Heart left ventricle (tissue), 16 donors: ENCODE measurements around the gene FRMD8. TPM values are rescaled to one million over a fixed set of nuclear protein-coding genes. Genes with fewer than 3 reads are reported as not detected.

ENCODE experiments used
- ATAC-seq, 4 donors: fragments of 200-7000 bp; cut with Tn5 transposase; one replicate each; pipeline ENCODE4 v1.9.1; 2020 to 2022; ENCODE audit warnings: moderate library complexity in 4 of 4, mild to moderate bottlenecking in 3 of 4, moderate number of reproducible peaks in 1 of 4
- DNase-seq, 5 donors: peaks; one replicate each; pipeline ENCODE4 v3.0.0-alpha.2; 2020
- H3K27ac ChIP-seq, 12 donors: fragments of 200-600 bp; sonication (generic) in 4 of 12; one replicate each; pipeline versions ENCODE4 v1.5.0 to v1.8.0; 2016 to 2022; ENCODE audit warnings: mild to moderate bottlenecking in 2 of 12
- H3K27me3 ChIP-seq, 9 donors: fragments of 200-600 bp; sonication (generic) in 2 of 9; one replicate each; pipeline versions ENCODE4 v1.5.1 to v1.8.0; 2016 to 2022; ENCODE audit warnings: mild to moderate bottlenecking in 3 of 9
- H3K36me3 ChIP-seq, 9 donors: fragments of 200-600 bp; sonication (generic) in 2 of 9; one replicate each; pipeline versions ENCODE4 v1.5.0 to v1.8.0; 2018 to 2022; ENCODE audit warnings: mild to moderate bottlenecking in 2 of 9
- H3K4me1 ChIP-seq, 12 donors: fragments of 200-600 bp; sonication (generic) in 4 of 12; one replicate each; pipeline versions ENCODE4 v1.5.0 to v1.8.0; 2016 to 2022; ENCODE audit warnings: mild to moderate bottlenecking in 3 of 12
- H3K4me3 ChIP-seq, 12 donors: fragments of 200-600 bp; sonication (generic) in 4 of 12; one replicate each; pipeline versions ENCODE4 v1.5.0 to v1.8.0; 2017 to 2022; ENCODE audit warnings: mild to moderate bottlenecking in 9 of 12, moderate library complexity in 4 of 12
- H3K9me3 ChIP-seq, 12 donors: fragments of 200-600 bp; sonication (generic) in 4 of 12; one replicate each; pipeline versions ENCODE4 v1.5.0 to v1.8.0; 2016 to 2022; ENCODE audit warnings: mild to moderate bottlenecking in 1 of 12
- POLR2A ChIP-seq, 2 donors: fragments of 450-650 bp; IDR thresholded peaks; one replicate each; pipeline ENCODE4 v1.6.1; 2017; ENCODE audit warnings: antibody characterized with exemption in 2 of 2, mild to moderate bottlenecking in 2 of 2, moderate library complexity in 2 of 2
- WGBS, 4 donors: extraction: QIAGEN DNeasy Blood & Tissue Kit in 2 of 4; methylation state at CpG; one replicate each; pipeline versions ENCODE4 v1.1.5 to v1.1.7; 2013 to 2018; 5-methylcytosine and 5-hydroxymethylcytosine counted together
- intact Hi-C, 10 donors: fragments of 100-400 bp; cut with DNase I; formaldehyde crosslinking; loops; one replicate each; pipeline versions ENCODE4 v1.11.1 to v1.14.2; 2022
- polyA plus RNA-seq, 2 donors: library from polyadenylated mRNA; stranded (reverse); fragments of 200-250 nt; gene quantifications; one replicate each; pipeline ENCODE4 v1.2.3, GENCODE V29; 2013
- total RNA-seq, 9 donors: library from RNA; depleted of rRNA in 2 of 9; stranded (reverse); fragments of >200 nt in 2 of 9; fragmentation: NEBNext Ultra II Directional in 3 of 9; extraction: Animal tissue kit (Norgen Biotek cat#: 25700) in 3 of 9; gene quantifications; one replicate each; pipeline versions ENCODE4 v1.1.0 to v1.2.4, GENCODE V29; 2016 to 2023
- TF ChIP-seq, protein P1 (sequence below), 12 donors: fragments of 200-600 bp; sonication (generic) in 4 of 12; IDR thresholded peaks; one replicate each; pipeline versions ENCODE4 v1.5.0 to v1.8.0; 2018 to 2022; ENCODE audit warnings: antibody characterized with exemption in 12 of 12, mild to moderate bottlenecking in 5 of 12
- donor health status: ischemic (EF 13 %, LVEDD 7.1; RV severe dilation, severe dysfunction).
- donor health status: healthy with polysubstance abuse.
- donor health status: DM: no; HTN: yes; CAD: no.
- donor health status: DM: no; HTN: no; CAD: no.
- donor health status: ischemic (EF 25% LVEDD 6.9; RV normal size, moderate dysfunction).
- donor health status: ischemic (EF 25% LVEDD 5.7; RV mildly dilated, moderate dysfunction).
- donor health status: healthy.
- donor health status: DM: yes; HTN: yes; CAD: no.
- donor health status: ischemic (EF 35%, LVEDD 5.7; RV mildly dilated, moderate dysfunction).
- donor health status: nonischemic (EF 11% LVEDD 7.7; RV severe dilation, severe dysfunction).
- donor health status: DM: yes; HTN: yes; CAD: no.
- donor health status: PGD.
- donor health status: ischemic (EF 29% LVEDD 5.4; RV normal size, mild dysfunction).
- donor health status: nonischemic (EF 23%, LVEDD 6.1; RV moderate dilation, normal function).

Gene FRMD8
- total and polyA plus RNA-seq, 11 donors, result 6.1 to 24.1 (median 11.3) TPM

DNA sequence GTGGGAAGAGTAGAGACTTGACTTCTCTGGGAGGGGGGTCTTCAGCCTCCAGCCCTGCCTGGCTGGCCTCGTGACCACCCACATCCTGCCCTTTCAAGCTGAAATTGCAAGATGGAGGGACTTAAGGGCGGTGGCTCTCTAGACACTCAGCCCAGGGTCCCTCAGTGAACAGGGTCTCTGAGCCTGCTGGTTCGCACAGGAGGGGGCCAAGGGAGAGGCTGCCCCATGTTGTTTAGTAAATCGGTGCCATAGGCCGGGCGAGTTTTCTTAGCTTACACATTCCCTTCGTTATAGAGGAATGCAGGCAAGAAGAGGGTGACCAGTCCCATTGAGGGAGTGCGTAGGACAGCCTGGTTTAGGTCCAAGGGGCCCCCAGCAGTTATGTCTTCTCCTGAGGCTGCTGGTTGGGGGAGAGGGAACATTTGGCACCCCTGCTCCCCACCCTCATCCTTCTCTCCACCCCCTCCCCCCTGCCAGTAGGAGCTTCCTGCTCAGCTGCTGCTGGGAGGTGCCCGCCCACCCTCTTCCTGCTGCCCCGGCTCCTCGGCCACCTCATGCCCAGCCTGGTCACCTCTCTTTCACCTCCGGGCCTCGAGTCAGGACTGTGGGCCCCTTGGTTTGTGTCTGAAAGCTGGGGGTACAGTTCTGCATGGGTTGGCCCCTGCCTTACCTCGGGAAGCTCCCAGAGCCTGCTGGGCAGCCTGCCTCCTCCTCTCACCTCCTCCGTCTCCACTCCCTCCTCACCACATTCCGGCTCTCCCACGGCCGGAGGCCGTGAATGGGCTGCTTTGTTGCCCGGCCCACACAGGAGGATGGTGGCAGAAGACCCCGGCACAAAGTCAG, 3.9 kb downstream of the FRMD8 start:
- H3K9me3 ChIP-seq, result no peaks in the 10 kb centered on the region
- ATAC-seq (peak in 2 of 4 donors; percentile 8 to 33), DNase-seq (no peak)
- H3K4me3 ChIP-seq, result peak overlapping the region in 9 of 12 donors; percentile 11 to 48 (median 25)
- intact Hi-C loops, result loop anchor here in 2 of 10 donors (2.0 kb wide), 2 partner anchors 14 to 20 kb away; no protein-coding TSS in a partner anchor
- H3K27me3 ChIP-seq, result no peaks in the 10 kb centered on the region
- peak overlapping the region; percentile 72 to 92 (median 86) for H3K27ac ChIP-seq
- H3K36me3 ChIP-seq, result peaks cover 0 to 45% (median 22%) of the 10 kb centered on the region in 9 donors
- no peak for TF ChIP-seq POLR2A (IDR thresholded peaks at IDR 0.05)
- TF ChIP-seq, protein P1, sequence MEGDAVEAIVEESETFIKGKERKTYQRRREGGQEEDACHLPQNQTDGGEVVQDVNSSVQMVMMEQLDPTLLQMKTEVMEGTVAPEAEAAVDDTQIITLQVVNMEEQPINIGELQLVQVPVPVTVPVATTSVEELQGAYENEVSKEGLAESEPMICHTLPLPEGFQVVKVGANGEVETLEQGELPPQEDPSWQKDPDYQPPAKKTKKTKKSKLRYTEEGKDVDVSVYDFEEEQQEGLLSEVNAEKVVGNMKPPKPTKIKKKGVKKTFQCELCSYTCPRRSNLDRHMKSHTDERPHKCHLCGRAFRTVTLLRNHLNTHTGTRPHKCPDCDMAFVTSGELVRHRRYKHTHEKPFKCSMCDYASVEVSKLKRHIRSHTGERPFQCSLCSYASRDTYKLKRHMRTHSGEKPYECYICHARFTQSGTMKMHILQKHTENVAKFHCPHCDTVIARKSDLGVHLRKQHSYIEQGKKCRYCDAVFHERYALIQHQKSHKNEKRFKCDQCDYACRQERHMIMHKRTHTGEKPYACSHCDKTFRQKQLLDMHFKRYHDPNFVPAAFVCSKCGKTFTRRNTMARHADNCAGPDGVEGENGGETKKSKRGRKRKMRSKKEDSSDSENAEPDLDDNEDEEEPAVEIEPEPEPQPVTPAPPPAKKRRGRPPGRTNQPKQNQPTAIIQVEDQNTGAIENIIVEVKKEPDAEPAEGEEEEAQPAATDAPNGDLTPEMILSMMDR (IDR thresholded peaks at IDR 0.05), result no peak
- peaks cover 17 to 72% (median 51%) of the 10 kb centered on the region in 12 donors for H3K4me1 ChIP-seq
- 40 to 63% (median 50%) methylated on average over 17 to 21 of the region's 21 CpGs for WGBS, 4 donors

DNA sequence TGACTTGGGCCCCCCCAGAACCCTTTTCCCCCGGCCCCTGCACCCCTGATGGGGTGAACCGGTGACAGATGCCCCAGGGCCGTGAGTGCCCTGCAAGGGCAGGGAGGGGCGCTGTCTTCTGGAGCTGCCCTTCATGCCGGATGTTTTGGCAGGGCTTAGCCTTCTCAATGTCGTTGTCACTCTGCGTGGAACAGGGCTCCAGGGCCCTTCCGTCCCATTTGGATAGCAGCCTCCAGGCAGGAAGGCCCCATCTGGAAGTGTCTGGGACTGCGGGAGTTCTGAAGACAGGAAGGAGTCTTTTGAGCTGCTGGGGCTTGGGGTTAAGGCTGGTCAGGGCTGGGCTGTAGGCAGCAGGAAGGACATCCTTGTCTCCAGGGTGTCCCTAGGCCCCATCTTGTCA, 4.6 kb downstream of the FRMD8 start:
- DNase-seq (peak in 3 of 5 donors; percentile 62 to 67 (median 66)), ATAC-seq (peak; percentile 31 to 67 (median 46))
- Histone ChIP-seq H3K4me1 (peaks cover 17 to 66% (median 49%) of the 10 kb centered on the region in 12 donors), H3K27me3 (no peaks in the 10 kb centered on the region), H3K9me3 (no peaks in the 10 kb centered on the region), H3K36me3 (peaks cover 0 to 52% (median 29%) of the 10 kb centered on the region in 9 donors), H3K27ac (peak overlapping the region; percentile 72 to 92 (median 86)), H3K4me3 (peak overlapping the region in 9 of 12 donors; percentile 11 to 48 (median 25))
- WGBS, 4 donors, result 11 to 26% (median 18%) methylated on average over 4 to 9 of the region's 9 CpGs
- no peak for TF ChIP-seq POLR2A (IDR thresholded peaks at IDR 0.05)
- TF ChIP-seq, protein P1 (IDR thresholded peaks at IDR 0.05), result peak in 3 of 12 donors; percentile 6 to 17 (median 7)
- intact Hi-C loops, result loop anchor here in 2 of 10 donors (2.0 kb wide), 2 partner anchors 14 to 20 kb away; no protein-coding TSS in a partner anchor

DNA sequence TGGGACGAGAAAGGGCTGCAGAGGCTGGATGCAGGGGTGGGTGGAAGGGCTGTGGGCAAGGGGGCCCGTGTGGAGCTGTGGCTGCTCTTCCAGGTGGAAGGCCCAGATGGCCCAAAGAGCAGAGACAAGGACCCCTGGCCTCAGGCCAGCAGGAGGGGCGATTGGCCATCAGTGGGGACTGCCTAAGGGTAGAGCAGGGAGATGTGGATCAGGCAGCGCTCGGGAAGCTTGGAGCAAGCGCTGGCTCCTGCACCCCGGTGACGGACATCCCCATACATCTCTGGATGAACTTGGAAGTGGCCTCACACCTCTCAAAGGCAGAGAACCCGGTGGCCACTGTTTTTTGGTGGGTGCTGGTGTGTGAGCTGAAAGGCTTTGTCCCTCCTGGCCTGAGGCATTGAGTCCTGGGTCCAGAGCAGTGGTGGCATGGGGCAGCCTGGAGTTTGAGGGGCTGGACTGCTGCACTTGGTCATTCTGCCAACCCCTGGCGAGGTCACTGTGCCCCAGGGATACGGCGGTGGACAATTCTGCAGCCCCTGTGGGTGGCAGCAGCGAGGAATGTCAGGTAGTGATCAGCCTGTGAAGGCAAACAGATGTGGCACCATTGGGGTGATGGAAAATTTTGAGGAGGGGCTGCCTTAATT, 5.9 kb downstream of the FRMD8 start:
- intact Hi-C loops, result no loop called here
- Histone ChIP-seq H3K4me1 (peaks cover 15 to 57% (median 43%) of the 10 kb centered on the region in 12 donors), H3K9me3 (no peaks in the 10 kb centered on the region), H3K4me3 (no peak overlapping the region), H3K27ac (peak overlapping the region in 8 of 12 donors; percentile 73 to 92 (median 89)), H3K36me3 (peaks cover 0 to 65% (median 42%) of the 10 kb centered on the region in 9 donors), H3K27me3 (no peaks in the 10 kb centered on the region)
- TF ChIP-seq, protein P1 (IDR thresholded peaks at IDR 0.05), result no peak
- no peak for TF ChIP-seq POLR2A (IDR thresholded peaks at IDR 0.05)
- ATAC-seq, result no peak
- WGBS, 4 donors, result 86 to 90% (median 87%) methylated on average over 10 to 13 of the region's 13 CpGs
- no peak for DNase-seq

DNA sequence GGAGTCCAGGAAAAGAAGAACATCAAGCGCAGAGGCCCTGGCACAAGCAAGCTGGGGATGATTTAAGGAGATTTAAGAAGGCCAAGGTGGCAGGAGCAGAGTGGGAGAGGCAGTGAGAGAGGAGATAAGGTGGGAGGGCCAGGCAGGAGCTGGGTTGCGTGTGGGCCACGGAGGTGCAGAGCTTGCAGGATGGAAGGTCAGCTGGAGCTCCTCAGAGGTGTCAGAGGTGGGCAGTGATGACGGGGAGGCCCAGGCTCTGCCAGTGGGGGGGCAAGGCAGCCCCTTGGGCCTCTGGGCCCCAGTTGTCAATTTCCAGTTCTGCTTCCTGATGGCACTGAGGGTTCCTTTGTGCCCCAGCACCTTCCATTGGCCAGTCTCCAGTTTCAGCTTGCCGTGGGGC, 6.5 kb downstream of the FRMD8 start:
- no peak overlapping the region for H3K4me3 ChIP-seq
- DNase-seq, result peak in 1 of 5 donors; percentile 52
- intact Hi-C loops, result no loop called here
- ATAC-seq, result no peak
- peaks cover 15 to 51% (median 38%) of the 10 kb centered on the region in 12 donors for H3K4me1 ChIP-seq
- H3K27ac ChIP-seq, result no peak overlapping the region
- WGBS, 4 donors, result 84 to 91% (median 89%) methylated on average over 5 of the region's 5 CpGs
- peaks cover 0 to 71% (median 46%) of the 10 kb centered on the region in 9 donors for H3K36me3 ChIP-seq
- H3K27me3 ChIP-seq, result no peaks in the 10 kb centered on the region
- TF ChIP-seq POLR2A (IDR thresholded peaks at IDR 0.05), result no peak
- TF ChIP-seq, protein P1 (IDR thresholded peaks at IDR 0.05), result no peak
- H3K9me3 ChIP-seq, result no peaks in the 10 kb centered on the region
